Endodermal cell (in vitro differentiated cells): ENCODE data around the gene OR2D2. TPM values are rescaled to one million over a fixed set of nuclear protein-coding genes. Genes with fewer than 3 reads are reported as not detected.

Experiments
- DNase-seq: peaks from one replicate; pipeline ENCODE4 v3.0.0-alpha.2; 2017
- H3K27ac ChIP-seq: 2 replicates; pipeline ENCODE4 v1.5.1; 2013; ENCODE audit warnings: mild to moderate bottlenecking, low read depth, low read length, moderate library complexity
- H3K27me3 ChIP-seq: 2 replicates; pipeline ENCODE4 v1.6.1; 2013; ENCODE audit warnings: mild to moderate bottlenecking, low read length, moderate library complexity; ENCODE audit not compliant: insufficient read depth, control insufficient read depth, poor library complexity, severe bottlenecking
- H3K36me3 ChIP-seq: 2 replicates; pipeline ENCODE4 v1.7.0; 2013; ENCODE audit warnings: mild to moderate bottlenecking, low read length, moderate library complexity; ENCODE audit not compliant: control insufficient read depth, insufficient read depth
- H3K4me1 ChIP-seq: one replicate; pipeline ENCODE4 v1.7.0; 2013; ENCODE audit warnings: low read length; ENCODE audit not compliant: control insufficient read depth, insufficient read depth
- H3K4me3 ChIP-seq: 2 replicates; pipeline ENCODE4 v1.5.1; 2013; ENCODE audit warnings: mild to moderate bottlenecking, low read length, moderate library complexity
- H3K9ac ChIP-seq: 2 replicates; pipeline ENCODE4 v1.6.1; 2013; ENCODE audit warnings: mild to moderate bottlenecking, low read length, moderate library complexity; ENCODE audit not compliant: poor library complexity, severe bottlenecking; ENCODE audit errors: extremely low read depth
- H3K9me3 ChIP-seq: 2 replicates; pipeline ENCODE4 v1.6.1; 2013; ENCODE audit warnings: mild to moderate bottlenecking, low read length, moderate library complexity; ENCODE audit not compliant: control insufficient read depth
- H3K27ac Mint-ChIP-seq: 2 replicates; pipeline ENCODE4 v1.8.0; 2020; ENCODE audit warnings: mixed read lengths
- H3K27me3 Mint-ChIP-seq: 2 replicates; pipeline ENCODE4 v1.8.0; 2021; ENCODE audit warnings: mild to moderate bottlenecking, mixed read lengths; ENCODE audit not compliant: insufficient read depth
- H3K36me3 Mint-ChIP-seq: 2 replicates; pipeline ENCODE4 v1.8.0; 2020; ENCODE audit warnings: low read depth, mixed read lengths
- H3K4me1 Mint-ChIP-seq: 2 replicates; pipeline ENCODE4 v1.8.0; 2020; ENCODE audit warnings: mixed read lengths
- H3K4me3 Mint-ChIP-seq: 2 replicates; pipeline ENCODE4 v1.8.0; 2020; ENCODE audit warnings: mild to moderate bottlenecking, moderate library complexity, mixed read lengths
- H3K9me3 Mint-ChIP-seq: 2 replicates; pipeline ENCODE4 v1.8.0; 2020; ENCODE audit warnings: mild to moderate bottlenecking, mixed read lengths
- WGBS, 2 experiments: methylation state at CpG; one replicate each; pipeline versions ENCODE4 v1.1.5 to v1.1.7; 2013; ENCODE audit warnings: missing lambda C conversion rate in 2 of 2, mixed read lengths in 1 of 2; ENCODE audit not compliant: insufficient coverage in 1 of 2, insufficient read length in 1 of 2; 5-methylcytosine and 5-hydroxymethylcytosine counted together
- total RNA-seq, 2 donors: library from RNA; stranded (reverse); fragmentation: NEBNext Ultra II Directional in 1 of 2; extraction: Animal tissue kit (Norgen Biotek cat#: 25700) in 1 of 2; gene quantifications; 2 replicates in 1 of 2; 3 replicates in 1 of 2; pipeline ENCODE4 v1.2.1, GENCODE V29; 2021
- TF ChIP-seq, protein P1 (sequence below): fragments of 200-600 bp; sonication (generic); conservative IDR thresholded peaks from 2 replicates; pipeline ENCODE4 v1.5.0; 2021; ENCODE audit warnings: antibody characterized with exemption, mild to moderate bottlenecking

The OR2D2 gene
- total RNA-seq, 2 donors from 2014 or later, result 1.1 TPM; not detected in 1

DNA sequence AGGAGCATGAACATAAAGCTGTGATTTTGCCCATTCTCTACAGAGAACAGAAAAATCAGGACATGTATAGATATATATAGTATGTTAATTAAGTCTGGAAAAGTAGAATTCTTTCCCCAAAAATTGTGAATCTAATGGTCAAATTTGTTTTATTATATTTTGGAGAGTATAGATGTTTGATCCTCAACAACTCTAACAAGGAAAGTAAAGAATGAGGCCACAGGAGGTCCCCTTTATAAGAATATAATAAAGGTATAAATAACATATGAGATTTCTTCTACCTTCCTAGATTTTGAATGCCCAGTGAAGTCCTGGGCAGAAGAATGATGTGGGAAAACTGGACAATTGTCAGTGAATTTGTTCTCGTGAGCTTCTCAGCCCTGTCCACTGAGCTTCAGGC lies 16.0 kb downstream of the OR2D2 start, which contains the start of gene OR10A4:
Gene OR10A4, plus strand, starts transcription at position 301 of the 400 bp plus-strand sequence. Its CDS starts 23 bp downstream, at position 324.
- Mint-ChIP-seq H3K9me3 (peaks cover 1% of the 10 kb centered on the region), H3K4me1 (no peaks in the 10 kb centered on the region), H3K4me3 (no peak within 1 kb of the TSS), H3K27ac (no peak within 1 kb of the TSS), H3K36me3 (no peaks in the 10 kb centered on the region), H3K27me3 (no peaks in the 10 kb centered on the region)
- Histone ChIP-seq H3K9ac (no peak within 1 kb of the TSS), H3K9me3 (no peaks in the 10 kb centered on the region), H3K4me3 (no peak within 1 kb of the TSS), H3K27ac (no peak within 1 kb of the TSS), H3K4me1 (no peaks in the 10 kb centered on the region), H3K36me3 (no peaks in the 10 kb centered on the region), H3K27me3 (no peaks in the 10 kb centered on the region)
- TF ChIP-seq, protein P1, sequence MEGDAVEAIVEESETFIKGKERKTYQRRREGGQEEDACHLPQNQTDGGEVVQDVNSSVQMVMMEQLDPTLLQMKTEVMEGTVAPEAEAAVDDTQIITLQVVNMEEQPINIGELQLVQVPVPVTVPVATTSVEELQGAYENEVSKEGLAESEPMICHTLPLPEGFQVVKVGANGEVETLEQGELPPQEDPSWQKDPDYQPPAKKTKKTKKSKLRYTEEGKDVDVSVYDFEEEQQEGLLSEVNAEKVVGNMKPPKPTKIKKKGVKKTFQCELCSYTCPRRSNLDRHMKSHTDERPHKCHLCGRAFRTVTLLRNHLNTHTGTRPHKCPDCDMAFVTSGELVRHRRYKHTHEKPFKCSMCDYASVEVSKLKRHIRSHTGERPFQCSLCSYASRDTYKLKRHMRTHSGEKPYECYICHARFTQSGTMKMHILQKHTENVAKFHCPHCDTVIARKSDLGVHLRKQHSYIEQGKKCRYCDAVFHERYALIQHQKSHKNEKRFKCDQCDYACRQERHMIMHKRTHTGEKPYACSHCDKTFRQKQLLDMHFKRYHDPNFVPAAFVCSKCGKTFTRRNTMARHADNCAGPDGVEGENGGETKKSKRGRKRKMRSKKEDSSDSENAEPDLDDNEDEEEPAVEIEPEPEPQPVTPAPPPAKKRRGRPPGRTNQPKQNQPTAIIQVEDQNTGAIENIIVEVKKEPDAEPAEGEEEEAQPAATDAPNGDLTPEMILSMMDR, result no peak
- 82 to 86% methylated on average over 1 of the region's 1 CpG for WGBS, 2 experiments
- DNase-seq, result no peak

DNA sequence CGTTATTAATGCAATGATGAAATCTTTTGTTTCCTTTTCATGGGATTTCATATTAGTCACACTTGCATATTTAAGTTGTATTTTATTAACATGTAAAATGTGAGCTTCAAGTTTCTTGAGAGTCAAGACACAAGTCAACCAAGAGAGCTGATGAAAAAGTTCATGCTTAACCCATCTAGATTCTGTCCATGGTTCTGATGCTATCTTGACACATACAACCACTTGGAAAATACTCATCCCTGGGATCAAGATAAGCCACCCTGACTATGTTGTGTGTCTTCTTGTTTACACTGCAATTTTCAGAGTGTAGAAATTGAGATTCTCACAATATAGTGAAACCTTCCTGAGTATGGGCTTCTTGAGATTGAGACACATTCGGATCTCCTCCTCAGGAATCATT lies 16.5 kb downstream of the OR2D2 start:
- 85 to 100% methylated on average over 1 to 2 of the region's 2 CpGs for WGBS, 2 experiments
- Histone ChIP-seq H3K9ac (no peak overlapping the region), H3K4me1 (no peaks in the 10 kb centered on the region), H3K36me3 (no peaks in the 10 kb centered on the region), H3K27ac (no peak overlapping the region), H3K9me3 (no peaks in the 10 kb centered on the region), H3K27me3 (no peaks in the 10 kb centered on the region), H3K4me3 (no peak overlapping the region)
- TF ChIP-seq, protein P1, result no peak
- Mint-ChIP-seq H3K27me3 (no peaks in the 10 kb centered on the region), H3K27ac (no peak overlapping the region), H3K9me3 (peaks cover 1% of the 10 kb centered on the region), H3K4me1 (no peaks in the 10 kb centered on the region), H3K4me3 (no peak overlapping the region), H3K36me3 (no peaks in the 10 kb centered on the region)
- DNase-seq, result no peak

DNA sequence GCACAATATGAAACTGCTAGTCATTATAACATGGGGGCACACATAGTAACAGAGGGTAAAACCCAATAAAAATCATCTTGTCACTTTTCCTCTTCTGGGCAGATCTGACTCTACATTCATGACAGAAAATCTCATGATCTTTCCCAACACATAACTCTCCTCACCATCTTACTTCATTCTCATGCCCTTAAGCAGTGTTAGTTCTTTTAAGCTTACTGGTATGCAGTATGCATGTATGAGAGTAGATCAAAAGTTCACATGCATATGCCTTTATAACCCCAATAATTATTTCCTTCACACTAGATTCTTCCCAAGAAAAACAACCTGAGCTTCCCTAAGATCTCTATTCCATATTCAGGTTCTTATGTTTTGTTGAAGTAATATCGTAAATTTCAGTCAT lies 21.0 kb downstream of the OR2D2 start:
- Mint-ChIP-seq H3K27me3 (no peaks in the 10 kb centered on the region), H3K27ac (no peak overlapping the region), H3K36me3 (no peaks in the 10 kb centered on the region), H3K9me3 (no peaks in the 10 kb centered on the region), H3K4me3 (no peak overlapping the region), H3K4me1 (no peaks in the 10 kb centered on the region)
- no peaks in the 10 kb centered on the region for H3K27me3 ChIP-seq
- H3K4me3 ChIP-seq, result no peak overlapping the region
- TF ChIP-seq, protein P1, result no peak
- no peak overlapping the region for H3K27ac ChIP-seq
- no peaks in the 10 kb centered on the region for H3K9me3 ChIP-seq
- no peak for DNase-seq
- H3K4me1 ChIP-seq, result no peaks in the 10 kb centered on the region
- 100% methylated on average over 1 of the region's 1 CpG; no CpG with 5 or more reads in 1 of the 2 experiments for WGBS, 2 experiments
- no peak overlapping the region for H3K9ac ChIP-seq
- H3K36me3 ChIP-seq, result no peaks in the 10 kb centered on the region
